K562 (cell line): Measurements from ENCODE around the gene XPR1. TPM values are rescaled to one million over a fixed set of nuclear protein-coding genes. Genes with fewer than 3 reads are reported as not detected.

ENCODE experiments used
- ATF4 ChIP-seq: fragments of 450-650 bp; formaldehyde crosslinking; IDR thresholded peaks from 2 replicates; pipeline ENCODE4 v1.4.0; 2022; ENCODE audit warnings: mild to moderate bottlenecking, moderate library complexity
- BDP1 ChIP-seq: IDR thresholded peaks from 3 replicates; pipeline ENCODE4 v1.6.1; 2011; ENCODE audit not compliant: insufficient read length, insufficient read depth
- CHAMP1 ChIP-seq: fragments of 450-650 bp; IDR thresholded peaks from 2 replicates; pipeline ENCODE4 v1.6.1; 2016; ENCODE audit warnings: mild to moderate bottlenecking
- GTF2F1 ChIP-seq: IDR thresholded peaks from 2 replicates; pipeline ENCODE4 v1.6.1; 2011; ENCODE audit warnings: low read depth, low read length, improper control_type of control experiment
- HIVEP1 ChIP-seq: fragments of 250-450 bp; sonication (Bioruptor Pico); IDR thresholded peaks from 2 replicates; pipeline ENCODE4 v1.4.0; 2020; ENCODE audit warnings: mild to moderate bottlenecking
- HMG20B ChIP-seq: fragments of 250-450 bp; sonication (Bioruptor Pico); IDR thresholded peaks from 2 replicates; pipeline ENCODE4 v1.5.0; 2021; ENCODE audit warnings: mild to moderate bottlenecking
- HNRNPL ChIP-seq: fragments of 200-400 bp; formaldehyde crosslinking; IDR thresholded peaks from 2 replicates; pipeline ENCODE4 v1.6.1; 2017; ENCODE audit warnings: low read depth, mild to moderate bottlenecking, low read length
- HNRNPLL ChIP-seq: fragments of 200-400 bp; formaldehyde crosslinking; IDR thresholded peaks from 2 replicates; pipeline ENCODE4 v1.6.1; 2017; ENCODE audit warnings: low read length, low read depth, mild to moderate bottlenecking; ENCODE audit not compliant: poor library complexity, severe bottlenecking
- IRF2 ChIP-seq: sonication (generic); formaldehyde crosslinking; IDR thresholded peaks from 2 replicates; pipeline ENCODE4 v1.8.1; 2022; ENCODE audit warnings: mild to moderate bottlenecking, missing genetic modification reagents
- NFE2 ChIP-seq: IDR thresholded peaks from 2 replicates; pipeline ENCODE4 v1.6.1; 2014; ENCODE audit warnings: antibody characterized with exemption, low read depth
- NFE2L1 ChIP-seq: fragments of 450-650 bp; IDR thresholded peaks from 2 replicates; pipeline ENCODE4 v1.6.1; 2016; ENCODE audit warnings: missing genetic modification characterization, low read depth, mild to moderate bottlenecking, missing compliant biosample characterization, moderate library complexity, borderline replicate concordance
- PHF21A ChIP-seq: fragments of 450-650 bp; IDR thresholded peaks from 2 replicates; pipeline ENCODE4 v1.6.1; 2017; ENCODE audit warnings: low read depth, borderline replicate concordance
- RBM25 ChIP-seq: fragments of 200-400 bp; formaldehyde crosslinking; IDR thresholded peaks from 2 replicates; pipeline ENCODE4 v1.6.1; 2018; ENCODE audit warnings: low read length, low read depth, moderate library complexity; ENCODE audit not compliant: severe bottlenecking
- RBM34 ChIP-seq: fragments of 200-400 bp; formaldehyde crosslinking; IDR thresholded peaks from 2 replicates; pipeline ENCODE4 v1.6.1; 2018; ENCODE audit warnings: low read length, borderline replicate concordance; ENCODE audit not compliant: insufficient read depth
- RFX7 ChIP-seq: fragments of 250-450 bp; sonication (Bioruptor Pico); IDR thresholded peaks from 2 replicates; pipeline ENCODE4 v1.5.1; 2021; ENCODE audit warnings: mild to moderate bottlenecking
- SETDB1 ChIP-seq: IDR thresholded peaks from one replicate; pipeline ENCODE4 v1.6.1; 2012; ENCODE audit warnings: low read length, control low read depth, inconsistent platforms
- TBP ChIP-seq: optimal IDR thresholded peaks from 2 replicates; pipeline ENCODE3; 2011; ENCODE audit warnings: low read depth, low read length, improper control_type of control experiment
- TSC22D4 ChIP-seq: fragments of 450-650 bp; IDR thresholded peaks from 2 replicates; pipeline ENCODE4 v1.6.1; 2016; ENCODE audit warnings: missing genetic modification characterization, missing biosample characterization, control low read depth
- ZHX1 ChIP-seq: fragments of 150-350 bp; conservative IDR thresholded peaks from 2 replicates; pipeline ENCODE4 v1.6.1; 2014; ENCODE audit warnings: low read length
- ZKSCAN1 ChIP-seq: fragments of 150-350 bp; IDR thresholded peaks from 2 replicates; pipeline ENCODE4 v1.6.1; 2016; ENCODE audit warnings: low read depth, low read length
- ZNF398 ChIP-seq: fragments of 250-450 bp; sonication (Bioruptor Pico); IDR thresholded peaks from 2 replicates; pipeline ENCODE4 v1.8.0; 2021; ENCODE audit warnings: moderate library complexity, mild to moderate bottlenecking, inconsistent platforms
- ZNF431 ChIP-seq: sonication (generic); formaldehyde crosslinking; IDR thresholded peaks from 2 replicates; pipeline ENCODE4 v1.8.0; 2022; ENCODE audit warnings: mild to moderate bottlenecking, missing genetic modification reagents
- ZNF644 ChIP-seq: fragments of 200-800 bp; sonication (Bioruptor generic); IDR thresholded peaks from 2 replicates; pipeline ENCODE4 v1.6.1; 2016; ENCODE audit warnings: low read depth, missing genetic modification characterization, missing compliant biosample characterization
- polyA plus RNA-seq, 8 experiments: library from polyadenylated mRNA; depleted of rRNA in 4 of 8; stranded (reverse) in 5 of 8; unstranded in 3 of 8; fragments of >200 nt; fragmentation: Nextera tagmentation in 2 of 8; fragmentation: Illumina TruSeq in 1 of 8; extraction: Ambion mirVana in 2 of 8; extraction: Trizol in 1 of 8; gene quantifications; 2 replicates each; pipeline versions ENCODE4 v1.2.1 to v1.2.3, GENCODE V29; 2011 to 2014; ENCODE audit warnings: inconsistent platforms in 1 of 8, missing spikeins in 1 of 8
- total RNA-seq, 7 experiments: library from RNA; depleted of rRNA in 6 of 7; stranded (reverse); fragments of >200 nt in 6 of 7; fragmentation: Illumina TruSeq in 2 of 7; extraction: Trizol in 2 of 7; gene quantifications; 2 replicates each; pipeline versions ENCODE4 v1.2.1 to v1.2.3, GENCODE V29; 2011 to 2021; ENCODE audit warnings: low replicate concordance in 1 of 7

The XPR1 gene
- total and polyA plus RNA-seq, 9 of the 15 experiments (the other 6 are each of a cell fraction or from before 2014, with no cell fraction given) = 3.0 to 66.2 (median 38.6) TPM

GRCh38 chr1:180610556-180611015 is 21.2 kb upstream of the XPR1 start (continued):
- TF ChIP-seq ZHX1 (no peak), HIVEP1 (no peak), HNRNPL (no peak), BDP1 (no peak), TSC22D4 (no peak), IRF2 (CRISPR knock-in tag) (no peak), TBP (no peak), ATF4 (CRISPR knock-in tag) (no peak), ZNF431 (CRISPR knock-in tag) (no peak), RBM34 (no peak), NFE2 (0 out of 2 replicates have a peak, but pooled peaks have one; percentile 4), PHF21A (no peak), ZKSCAN1 (0 out of 2 replicates have a peak, but pooled peaks have one; percentile 31), HNRNPLL (no peak), HMG20B (CRISPR knock-in tag) (no peak), RFX7 (CRISPR knock-in tag) (no peak), ZNF398 (CRISPR knock-in tag) (no peak), NFE2L1 (tag) (no peak), CHAMP1 (no peak), RBM25 (no peak), GTF2F1 (no peak), ZNF644 (peak; percentile 64; the same call in 1 of the 2 replicates), SETDB1 (no peak)
